Neuronal stem cell (in vitro differentiated cells): ENCODE results near the gene CNN3.

ENCODE experiments used
- DNase-seq: peaks from one replicate; pipeline ENCODE4 v3.0.0-alpha.2; 2013; ENCODE audit warnings: low spot score
- H2AFZ ChIP-seq: one replicate; pipeline ENCODE4 v1.6.1; 2013; ENCODE audit warnings: mild to moderate bottlenecking, low read length, inconsistent platforms
- H2AK5ac ChIP-seq: 2 replicates; pipeline ENCODE4 v1.6.1; 2013; ENCODE audit warnings: low read depth, mild to moderate bottlenecking, inconsistent platforms, low read length, moderate library complexity, mixed read lengths
- H2BK120ac ChIP-seq: 2 replicates; pipeline ENCODE4 v1.6.1; 2013; ENCODE audit warnings: low read depth, mild to moderate bottlenecking, inconsistent platforms, low read length, moderate library complexity, mixed read lengths
- H2BK12ac ChIP-seq: one replicate; pipeline ENCODE4 v1.6.1; 2013; ENCODE audit warnings: low read length, inconsistent platforms
- H2BK15ac ChIP-seq: 2 replicates; pipeline ENCODE4 v1.6.1; 2013; ENCODE audit warnings: mild to moderate bottlenecking, low read length, inconsistent platforms, mixed read lengths
- H2BK5ac ChIP-seq: one replicate; pipeline ENCODE4 v1.6.1; 2013; ENCODE audit warnings: inconsistent platforms, mild to moderate bottlenecking, low read length, moderate library complexity
- H3K14ac ChIP-seq: one replicate; pipeline ENCODE4 v1.6.1; 2013; ENCODE audit warnings: low read length, inconsistent platforms
- H3K18ac ChIP-seq: 2 replicates; pipeline ENCODE4 v1.6.1; 2013; ENCODE audit warnings: low read length, inconsistent platforms
- H3K23ac ChIP-seq: 2 replicates; pipeline ENCODE4 v1.6.1; 2013; ENCODE audit warnings: low read depth, mild to moderate bottlenecking, mixed read lengths, low read length, inconsistent platforms; ENCODE audit not compliant: poor library complexity
- H3K27ac ChIP-seq: replicated peaks from 3 replicates; pipeline ENCODE4 v1.5.1; 2013; ENCODE audit warnings: low read length, inconsistent platforms
- H3K27me3 ChIP-seq, 3 experiments: 2 replicates each; pipeline ENCODE4 v1.6.1; 2013; ENCODE audit warnings: low read length in 3 of 3, mild to moderate bottlenecking in 2 of 3, inconsistent platforms in 1 of 3, low read depth in 1 of 3, mixed read lengths in 1 of 3, moderate library complexity in 1 of 3; ENCODE audit not compliant: control insufficient read depth in 3 of 3, insufficient read depth in 3 of 3
- H3K36me3 ChIP-seq, 2 donors: replicated peaks in 1 of 2; 2 replicates each; pipeline ENCODE4 v1.6.1; 2013; ENCODE audit warnings: low read length in 2 of 2; ENCODE audit not compliant: control insufficient read depth in 2 of 2, insufficient read depth in 2 of 2
- H3K4ac ChIP-seq: 2 replicates; pipeline ENCODE4 v1.6.1; 2013; ENCODE audit warnings: inconsistent platforms, mild to moderate bottlenecking, low read length, moderate library complexity
- H3K4me1 ChIP-seq, 2 donors: 1 replicate in 1 of 2; 2 replicates in 1 of 2; pipeline ENCODE4 v1.6.1; 2013; ENCODE audit warnings: low read length in 2 of 2, low read depth in 1 of 2; ENCODE audit not compliant: control insufficient read depth in 2 of 2, insufficient read depth in 1 of 2
- H3K4me2 ChIP-seq: one replicate; pipeline ENCODE4 v1.6.1; 2013; ENCODE audit warnings: mild to moderate bottlenecking, low read length, inconsistent platforms; ENCODE audit not compliant: insufficient read depth, poor library complexity, severe bottlenecking
- H3K4me3 ChIP-seq, 2 donors: 2 replicates each; pipeline ENCODE4 v1.5.1; 2013; ENCODE audit warnings: low read length in 2 of 2, mild to moderate bottlenecking in 2 of 2, inconsistent platforms in 1 of 2, moderate library complexity in 1 of 2
- H3K79me1 ChIP-seq: one replicate; pipeline ENCODE4 v1.6.1; 2013; ENCODE audit warnings: low read depth, mild to moderate bottlenecking, inconsistent platforms, low read length, moderate library complexity
- H3K9ac ChIP-seq: one replicate; pipeline ENCODE4 v1.6.1; 2013; ENCODE audit warnings: mild to moderate bottlenecking, low read depth, low read length, inconsistent platforms; ENCODE audit not compliant: poor library complexity
- H3K9me3 ChIP-seq, 2 donors: replicated peaks in 1 of 2; 2 replicates each; pipeline versions ENCODE3 to v1.6.1; 2013; ENCODE audit warnings: low read length in 2 of 2, mild to moderate bottlenecking in 2 of 2, inconsistent platforms in 1 of 2, low read depth in 1 of 2, mixed read lengths in 1 of 2, moderate library complexity in 1 of 2; ENCODE audit not compliant: control insufficient read depth in 2 of 2, insufficient read depth in 1 of 2
- H4K8ac ChIP-seq: one replicate; pipeline ENCODE4 v1.6.1; 2013; ENCODE audit warnings: low read depth, mild to moderate bottlenecking, inconsistent platforms, low read length, moderate library complexity
- H4K91ac ChIP-seq: one replicate; pipeline ENCODE4 v1.6.1; 2013; ENCODE audit warnings: low read length, low read depth, mild to moderate bottlenecking, inconsistent platforms; ENCODE audit not compliant: poor library complexity
- WGBS, 2 donors: extraction: QIAGEN DNeasy Blood & Tissue Kit; methylation state at CpG; one replicate each; pipeline ENCODE4 v1.1.7; 2013; ENCODE audit warnings: missing lambda C conversion rate in 2 of 2, mixed read lengths in 1 of 2; ENCODE audit not compliant: insufficient read length in 2 of 2, insufficient replicate concordance in 1 of 2; ENCODE audit errors: extremely low coverage in 2 of 2; 5-methylcytosine and 5-hydroxymethylcytosine counted together

CNN3 gene

GRCh38 chr1:94884507-94884906 is 42.4 kb downstream of the CNN3 start:
- Histone ChIP-seq H4K91ac (no peak overlapping the region), H2BK15ac (no peak overlapping the region), H2BK120ac (no peak overlapping the region), H3K9ac (no peak overlapping the region), H2BK5ac (no peak overlapping the region), H3K9me3 (peaks cover 0 to 3% of the 10 kb centered on the region in 2 donors), H3K4me3 (no peak overlapping the region), H3K4me2 (no peak overlapping the region), H3K27me3 (no peaks in the 10 kb centered on the region), H3K36me3 (peaks cover 0 to 2% of the 10 kb centered on the region in 2 donors), H2AK5ac (no peak overlapping the region), H2AFZ (peak overlapping the region; percentile 61), H3K4me1 (peaks cover 12 to 25% of the 10 kb centered on the region in 2 donors), H3K23ac (no peak overlapping the region), H4K8ac (no peak overlapping the region), H3K14ac (no peak overlapping the region), H3K27ac (peak overlapping the region; percentile 2), H3K18ac (no peak overlapping the region), H2BK12ac (no peak overlapping the region), H3K4ac (no peak overlapping the region), H3K79me1 (no peaks in the 10 kb centered on the region)
- no peak for DNase-seq
- no CpG with 5 or more reads among the region's 6 CpGs for WGBS, 2 donors

GRCh38 chr1:94884106-94884505 is 42.8 kb downstream of the CNN3 start:
- no peaks in the 10 kb centered on the region for H3K27me3 ChIP-seq
- no peak overlapping the region for H2BK15ac ChIP-seq
- H2BK12ac ChIP-seq = no peak overlapping the region
- H2BK5ac ChIP-seq = no peak overlapping the region
- H3K9me3 ChIP-seq = peaks cover 0 to 2% of the 10 kb centered on the region in 2 donors
- WGBS, 2 donors = no CpG with 5 or more reads among the region's 6 CpGs
- H2AK5ac ChIP-seq = no peak overlapping the region
- DNase-seq = peak; percentile 52
- H3K9ac ChIP-seq = no peak overlapping the region
- no peak overlapping the region for H4K8ac ChIP-seq
- no peak overlapping the region for H3K18ac ChIP-seq
- no peak overlapping the region for H3K4me3 ChIP-seq
- H2AFZ ChIP-seq = peak overlapping the region; percentile 61
- no peak overlapping the region for H3K4ac ChIP-seq
- H4K91ac ChIP-seq = no peak overlapping the region
- no peak overlapping the region for H3K4me2 ChIP-seq
- no peak overlapping the region for H3K23ac ChIP-seq
- H3K4me1 ChIP-seq = peaks cover 12 to 25% of the 10 kb centered on the region in 2 donors
- H2BK120ac ChIP-seq = no peak overlapping the region
- no peak overlapping the region for H3K14ac ChIP-seq
- no peaks in the 10 kb centered on the region for H3K79me1 ChIP-seq
- H3K36me3 ChIP-seq = peaks cover 0 to 2% of the 10 kb centered on the region in 2 donors
- peak overlapping the region; percentile 2 for H3K27ac ChIP-seq

- H3K14ac ChIP-seq = no peak overlapping the region
- H3K23ac ChIP-seq = no peak overlapping the region
- H2BK5ac ChIP-seq = no peak overlapping the region
- no peak overlapping the region for H2AK5ac ChIP-seq
- peak overlapping the region; percentile 61 for H2AFZ ChIP-seq
- no peak overlapping the region for H3K27ac ChIP-seq
- no peak overlapping the region for H2BK12ac ChIP-seq
- peaks cover 10 to 25% of the 10 kb centered on the region in 2 donors for H3K4me1 ChIP-seq
- no peak overlapping the region for H3K9ac ChIP-seq
- H2BK120ac ChIP-seq = no peak overlapping the region
- H3K79me1 ChIP-seq = no peaks in the 10 kb centered on the region
- no peak overlapping the region for H4K8ac ChIP-seq
- no peak overlapping the region for H3K4me2 ChIP-seq
- DNase-seq = no peak
- H2BK15ac ChIP-seq = no peak overlapping the region
- WGBS, 2 donors = no CpG with 5 or more reads among the region's 4 CpGs
- H4K91ac ChIP-seq = no peak overlapping the region
- no peak overlapping the region for H3K18ac ChIP-seq
- H3K27me3 ChIP-seq = no peaks in the 10 kb centered on the region
- no peak overlapping the region for H3K4ac ChIP-seq
- H3K4me3 ChIP-seq = no peak overlapping the region
- no peaks in the 10 kb centered on the region for H3K9me3 ChIP-seq
- no peaks in the 10 kb centered on the region for H3K36me3 ChIP-seq
Measured at GRCh38 chr1:94883691-94884090, 43.2 kb downstream of the CNN3 start.

GRCh38 chr1:94878329-94878728 is 48.6 kb downstream of the CNN3 start:
- H3K18ac ChIP-seq = no peak overlapping the region
- peaks cover 4 to 14% of the 10 kb centered on the region in 2 donors for H3K4me1 ChIP-seq
- H2AK5ac ChIP-seq = no peak overlapping the region
- H3K14ac ChIP-seq = no peak overlapping the region
- H3K27me3 ChIP-seq = no peaks in the 10 kb centered on the region
- no peaks in the 10 kb centered on the region for H3K36me3 ChIP-seq
- H3K4ac ChIP-seq = no peak overlapping the region
- H3K9me3 ChIP-seq = no peaks in the 10 kb centered on the region
- H2BK12ac ChIP-seq = no peak overlapping the region
- no peaks in the 10 kb centered on the region for H3K79me1 ChIP-seq
- H3K4me2 ChIP-seq = no peak overlapping the region
- WGBS, 2 donors = no CpG with 5 or more reads among the region's 5 CpGs
- no peak overlapping the region for H2BK15ac ChIP-seq
- no peak overlapping the region for H4K91ac ChIP-seq
- no peak overlapping the region for H2BK5ac ChIP-seq
- no peak overlapping the region for H2AFZ ChIP-seq
- no peak overlapping the region for H3K23ac ChIP-seq
- H4K8ac ChIP-seq = no peak overlapping the region
- DNase-seq = no peak
- no peak overlapping the region for H3K27ac ChIP-seq
- H3K9ac ChIP-seq = no peak overlapping the region
- no peak overlapping the region for H3K4me3 ChIP-seq
- H2BK120ac ChIP-seq = no peak overlapping the region
